Bone marrow (tissue), 2 donors: ENCODE measurements around the gene FNTB.

ENCODE experiments used
- DNase-seq, 2 donors: peaks; one replicate each; lab custom pipeline; 2025; lab: John Stamatoyannopoulos, UW

The FNTB gene

DNA sequence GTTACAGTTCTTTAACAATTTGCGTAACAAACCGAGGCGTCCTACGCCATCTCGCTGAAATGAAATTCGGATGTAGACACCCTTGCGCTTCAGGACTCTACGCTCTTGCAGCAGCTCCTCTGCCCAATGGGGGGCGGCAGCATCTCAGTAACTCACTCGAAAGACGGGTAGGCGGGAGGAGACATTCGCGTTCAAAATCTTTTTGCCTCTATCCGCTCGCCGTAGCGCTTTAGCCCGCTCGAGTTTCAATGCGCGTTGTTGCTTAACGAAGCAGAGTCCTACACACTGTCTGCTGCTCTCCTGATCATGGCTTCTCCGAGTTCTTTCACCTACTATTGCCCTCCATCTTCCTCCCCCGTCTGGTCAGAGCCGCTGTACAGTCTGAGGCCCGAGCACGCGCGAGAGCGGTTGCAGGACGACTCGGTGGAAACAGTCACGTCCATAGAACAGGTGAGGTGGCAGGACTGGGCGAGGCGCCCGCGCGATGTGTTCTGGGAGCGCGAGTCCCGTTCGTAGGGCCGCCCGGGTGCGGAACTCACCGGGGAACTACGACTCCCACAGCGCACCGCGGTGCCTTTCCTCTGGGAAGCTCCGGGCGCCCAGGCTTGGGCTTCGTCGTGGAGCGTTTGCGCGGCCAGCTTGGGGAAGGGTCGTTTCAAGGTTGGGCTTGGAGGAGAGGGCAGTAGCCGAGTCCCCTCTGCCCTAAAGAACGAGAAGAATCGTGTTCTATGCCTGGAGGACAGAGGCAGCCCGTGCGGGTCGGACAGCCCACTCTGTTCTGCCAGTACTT is at the start of gene FNTB:
Gene FNTB (plus strand): TSS at position 248 of the 790 bp plus-strand sequence. CDS start 59 bp downstream, at position 307.
- peak; percentile 86 to 94 for DNase-seq

DNA sequence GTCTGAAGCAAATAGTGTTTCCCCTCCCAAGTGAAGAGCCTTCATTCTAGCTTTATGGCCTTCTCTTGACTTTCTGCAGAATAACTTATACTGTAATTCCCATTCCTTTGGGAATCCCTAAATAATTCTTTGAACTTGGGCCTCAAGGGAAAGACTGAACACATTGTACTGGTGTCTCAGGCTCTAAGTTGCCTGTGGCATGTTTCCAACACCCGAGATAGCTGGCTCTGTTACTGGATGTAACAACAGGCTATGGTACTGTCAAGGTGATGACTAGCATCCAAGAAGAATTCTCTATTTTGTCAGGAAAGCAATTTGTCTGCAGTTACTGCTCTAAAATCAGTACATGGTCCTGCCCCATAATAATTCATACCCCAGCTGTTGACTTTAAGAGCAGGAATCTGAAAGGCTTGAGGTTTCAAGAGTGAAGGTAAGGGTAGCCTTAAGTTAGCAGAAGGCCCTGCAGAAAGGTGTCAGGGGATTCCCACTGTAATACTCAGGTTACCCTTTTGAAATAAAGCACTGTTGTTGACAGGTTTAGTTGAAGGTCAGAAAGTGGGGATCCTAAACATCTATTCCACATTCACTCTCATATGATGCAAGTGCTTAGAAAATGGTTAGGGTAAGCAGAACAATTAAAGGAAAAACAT is 49.4 kb upstream of the FNTB start:
- no peak for DNase-seq

DNA sequence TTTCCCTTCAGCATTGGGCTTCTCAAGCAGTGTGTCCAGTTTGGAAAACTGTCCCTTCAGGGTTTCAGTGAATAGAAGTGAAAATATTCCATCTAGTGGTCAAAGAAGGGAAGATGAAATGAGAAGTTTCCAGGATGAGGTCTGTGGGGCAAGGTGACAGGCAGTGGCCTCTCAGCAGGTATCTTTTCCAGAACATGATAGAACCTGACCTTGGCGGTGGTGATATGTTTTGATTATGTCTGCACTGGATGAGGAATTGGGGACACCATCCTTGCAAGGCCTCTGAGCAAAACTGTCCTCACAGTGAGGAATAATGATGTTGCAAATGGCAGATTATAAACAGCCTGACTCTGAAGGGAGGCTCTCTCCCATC is 48.9 kb upstream of the FNTB start:
- no peak for DNase-seq

GRCh38 chr14:64938972-64939816 is 47.5 kb upstream of the FNTB start:
- no peak for DNase-seq

GRCh38 chr14:64939817-64940190 is 46.9 kb upstream of the FNTB start:
- DNase-seq = no peak

DNA sequence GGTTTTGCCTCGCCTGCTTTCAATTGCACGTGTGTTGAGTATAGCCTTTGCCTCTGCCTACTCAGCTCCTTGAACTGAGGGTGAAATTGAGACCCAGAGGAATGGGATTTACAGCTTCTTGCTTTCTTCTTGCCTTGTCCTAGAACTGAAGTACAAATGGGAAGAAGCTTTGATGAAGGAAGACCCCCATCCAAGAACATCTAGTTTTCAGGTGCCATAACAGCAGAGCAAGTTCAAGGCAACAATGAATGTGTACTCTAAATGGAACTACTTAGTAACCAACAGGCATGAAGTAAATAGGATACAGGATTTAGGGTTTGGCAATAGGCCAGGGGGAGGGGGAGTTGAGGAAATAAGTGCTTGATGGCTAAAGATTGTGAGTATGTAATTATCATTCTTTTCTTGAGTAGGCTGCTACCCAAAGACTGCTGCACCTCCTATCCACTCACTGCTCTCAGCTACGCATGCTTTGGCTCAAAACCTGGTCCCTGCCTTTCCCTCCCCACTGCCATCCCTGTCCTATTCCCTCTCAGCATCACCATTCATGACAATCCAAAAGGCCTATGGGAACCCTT is 46.3 kb upstream of the FNTB start:
- no peak for DNase-seq

- no peak for DNase-seq
These were observed 44.1 kb upstream of the FNTB start, which contains the start of gene GPX2 for GRCh38 chr14:64942531-64943111. TSS of gene GPX2 (minus strand) at chr14:64942745. CDS start at chr14:64942726, 19 bp downstream.

GRCh38 chr14:64943556-64943955 is 43.1 kb upstream of the FNTB start:
- DNase-seq = no peak

DNA sequence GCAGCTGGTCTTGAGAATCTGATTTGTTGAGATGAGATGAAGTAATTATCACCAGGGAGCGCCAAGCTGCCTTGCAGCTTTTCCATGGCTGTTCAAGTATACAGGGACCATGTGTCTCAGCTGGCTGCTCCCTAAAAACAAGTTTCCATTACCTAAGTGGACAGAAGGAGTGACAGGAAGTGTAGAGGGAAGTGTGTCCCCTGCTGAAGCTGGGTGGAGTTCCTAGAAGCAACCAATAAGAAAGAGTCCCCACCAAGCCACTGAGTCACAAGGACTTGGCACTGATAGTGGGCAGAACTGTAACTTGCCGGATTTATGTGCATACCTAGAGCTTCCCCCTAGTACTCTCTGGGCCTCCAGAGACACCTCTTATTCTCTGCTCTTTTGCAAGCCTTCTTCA is 42.7 kb upstream of the FNTB start:
- DNase-seq = no peak

DNA sequence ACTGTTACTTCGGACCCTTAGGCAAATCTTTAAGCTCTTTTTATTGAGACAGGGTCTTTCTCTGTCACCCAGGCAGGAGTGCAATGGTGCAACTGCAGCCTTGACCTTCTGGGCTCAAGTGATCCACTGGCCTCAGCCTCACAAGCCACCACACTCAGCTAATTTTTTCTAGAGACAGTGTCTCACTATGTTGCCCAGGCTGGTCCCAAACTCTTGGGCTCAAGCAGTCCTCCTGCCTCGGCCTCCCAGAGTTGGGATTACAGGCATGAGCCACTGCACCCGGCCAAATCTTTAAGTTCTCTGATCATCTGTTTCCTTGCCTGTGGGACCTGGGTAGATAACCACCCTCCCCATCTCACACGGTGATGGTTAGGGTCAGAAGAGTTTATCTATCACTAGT is 41.8 kb upstream of the FNTB start:
- DNase-seq = no peak

- DNase-seq = no peak
These were observed 41.1 kb upstream of the FNTB start for GRCh38 chr14:64945431-64946178.

DNA sequence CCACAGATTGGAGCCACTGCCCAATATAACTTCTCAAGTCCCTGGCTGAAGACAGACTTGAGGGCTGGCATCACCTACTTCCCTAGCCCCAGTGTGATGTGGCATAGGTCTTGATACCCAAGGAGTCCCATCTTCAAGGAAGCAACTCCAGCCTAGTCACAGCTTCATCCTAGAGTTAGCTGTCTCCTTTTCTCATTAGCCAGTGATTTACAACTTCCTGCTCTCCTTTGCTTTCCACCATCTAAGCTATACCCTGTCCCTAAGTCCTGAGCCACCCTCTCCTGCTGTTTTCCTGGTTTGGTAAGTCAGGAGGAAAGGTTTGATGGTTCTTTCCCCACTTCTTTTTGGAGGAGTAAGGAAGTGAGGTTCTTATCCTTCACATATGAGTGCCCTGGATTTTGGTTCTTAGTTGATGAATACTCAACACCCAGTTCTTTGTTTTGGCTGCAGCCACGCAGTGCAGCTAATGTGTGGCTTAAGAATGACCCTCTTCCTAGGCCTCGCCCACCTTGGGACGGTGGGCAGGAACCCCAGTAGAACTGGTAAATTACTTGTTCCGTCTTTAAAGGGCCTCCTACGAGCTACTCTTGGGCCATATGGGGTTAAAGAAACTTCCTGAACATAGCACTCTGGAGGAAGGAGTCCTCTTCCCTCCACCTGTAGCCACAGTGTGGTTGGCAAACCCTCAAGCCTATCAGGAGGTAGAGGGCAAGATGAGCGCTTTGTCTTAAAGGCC is 40.2 kb upstream of the FNTB start:
- DNase-seq = no peak

GRCh38 chr14:64947710-64948611 is 38.7 kb upstream of the FNTB start:
- DNase-seq = no peak

- no peak for DNase-seq
These were observed 38.0 kb upstream of the FNTB start for GRCh38 chr14:64948612-64949210.

GRCh38 chr14:64950889-64951288 is 35.8 kb upstream of the FNTB start:
- no peak for DNase-seq

- DNase-seq = no peak
These were observed 35.4 kb upstream of the FNTB start for GRCh38 chr14:64951291-64951690.

DNA sequence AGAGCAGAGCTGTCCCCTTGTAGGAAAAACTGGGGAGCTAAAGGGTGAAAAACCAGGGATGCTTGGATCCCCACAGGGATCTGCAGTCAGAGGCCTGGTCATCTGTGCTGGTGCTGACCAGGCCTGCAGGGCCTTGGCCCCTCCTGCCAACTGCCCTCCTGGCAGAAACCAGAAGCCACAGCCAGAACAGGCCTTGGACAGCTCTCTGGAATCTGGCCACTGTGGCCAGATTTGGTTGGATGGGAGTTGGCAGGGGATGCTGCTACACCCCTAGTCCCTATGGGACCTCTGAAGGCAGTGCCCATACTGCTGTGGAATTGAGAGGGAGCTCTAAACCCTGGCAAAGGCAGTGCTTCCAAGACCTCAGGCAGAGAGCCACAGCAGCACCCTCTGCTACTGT is 35.0 kb upstream of the FNTB start:
- no peak for DNase-seq

DNA sequence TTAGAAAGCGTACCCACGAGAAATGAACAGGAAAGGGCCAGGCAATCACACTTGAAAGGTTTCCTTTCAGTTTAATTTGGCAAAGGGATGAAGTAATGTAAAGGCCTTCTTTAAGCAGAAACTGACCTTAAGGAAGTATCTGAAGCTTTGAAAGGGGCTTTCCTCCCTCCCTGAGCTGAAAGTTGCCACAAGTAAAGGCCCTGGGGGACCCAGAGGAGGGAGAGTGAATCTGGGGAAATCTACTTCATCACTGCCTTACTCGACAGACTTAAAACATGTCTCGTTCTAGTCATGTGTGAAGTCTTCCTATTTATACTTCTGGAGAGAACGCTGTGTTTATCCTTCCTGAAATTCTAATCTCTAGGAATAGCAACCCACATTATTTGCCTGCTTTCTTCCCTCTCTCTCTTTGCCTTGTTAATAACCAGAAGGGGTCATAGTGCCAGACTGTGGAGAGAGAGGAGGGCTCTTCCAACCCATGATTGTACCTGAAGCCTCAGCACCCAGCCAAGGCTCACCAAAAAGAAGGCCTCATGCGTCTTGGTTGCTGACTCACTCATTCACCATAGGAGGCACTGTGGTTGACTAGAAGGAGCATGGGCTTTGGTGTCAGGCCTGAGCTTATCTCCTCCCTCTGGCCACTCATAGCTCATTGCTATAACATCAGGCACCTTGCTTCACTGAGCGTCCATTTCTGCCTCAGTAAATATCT is 33.9 kb upstream of the FNTB start:
- no peak for DNase-seq

- DNase-seq = no peak
These were observed 33.4 kb upstream of the FNTB start for GRCh38 chr14:64953310-64953654.
